Activated gamma-delta T cell (primary cell): ENCODE measurements around the gene ZNF625.
"Not testable (repeated sequence)": the region's sequence is repeated elsewhere in the genome, so short reads cannot be mapped to it uniquely, and the experiment has no call there.

ENCODE experiments used
- DNase-seq: peaks from one replicate; lab custom pipeline; 2025; lab: John Stamatoyannopoulos, UW

The ZNF625 gene

DNA sequence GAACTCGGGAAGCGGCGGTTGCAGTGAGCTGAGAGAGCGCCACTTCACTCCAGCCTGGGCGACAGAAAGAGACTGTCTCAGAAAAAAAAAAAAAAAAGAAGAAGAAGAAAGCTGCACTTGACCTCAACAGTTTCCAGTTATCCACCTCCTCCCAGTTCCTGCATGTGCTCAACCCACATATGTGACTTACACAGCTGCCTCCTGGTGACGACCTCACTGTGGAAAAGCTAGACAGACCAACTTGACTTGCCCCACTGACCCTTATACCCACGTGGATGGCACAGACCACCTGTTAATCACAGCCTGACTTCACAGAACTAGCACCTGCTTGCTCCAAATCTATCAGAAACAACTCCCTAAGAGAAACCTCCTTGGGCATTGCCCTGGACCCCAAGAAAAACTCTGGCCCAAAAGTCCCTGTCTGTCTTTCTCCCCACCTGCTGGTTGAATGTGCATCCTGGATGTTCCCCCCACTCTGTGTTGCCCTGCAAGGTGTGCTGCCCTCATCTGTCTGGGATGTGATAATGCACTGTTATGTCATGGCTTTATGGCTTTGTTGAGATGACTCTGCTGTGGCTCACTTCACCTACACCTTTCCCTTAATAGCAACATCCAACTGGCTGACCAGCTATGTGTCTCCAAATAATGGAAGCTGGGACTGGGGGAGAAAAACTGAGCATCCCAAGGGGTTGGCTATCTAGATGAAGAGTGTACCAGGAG is 19.2 kb downstream of the ZNF625 start:
- DNase-seq: no peak

DNA sequence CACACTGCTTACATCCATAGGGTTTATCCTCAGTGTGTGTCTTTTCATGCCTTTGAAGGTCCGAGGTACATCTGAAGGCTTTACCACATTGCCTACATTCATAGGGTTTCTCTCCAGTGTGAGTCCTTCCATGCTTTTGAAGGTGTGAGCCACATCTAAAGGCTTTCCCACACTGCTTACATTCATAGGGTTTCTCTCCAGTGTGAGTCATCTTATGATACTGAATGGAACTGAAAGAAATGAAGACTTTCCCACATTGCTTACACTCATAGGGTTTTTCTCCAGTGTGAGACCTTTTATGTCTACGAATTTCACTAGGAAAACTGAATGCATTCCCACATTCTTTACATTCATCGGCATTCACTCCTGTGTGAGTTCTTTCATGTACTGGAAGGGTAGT is 23.5 kb downstream of the ZNF625 start:
- DNase-seq: no peak

DNA sequence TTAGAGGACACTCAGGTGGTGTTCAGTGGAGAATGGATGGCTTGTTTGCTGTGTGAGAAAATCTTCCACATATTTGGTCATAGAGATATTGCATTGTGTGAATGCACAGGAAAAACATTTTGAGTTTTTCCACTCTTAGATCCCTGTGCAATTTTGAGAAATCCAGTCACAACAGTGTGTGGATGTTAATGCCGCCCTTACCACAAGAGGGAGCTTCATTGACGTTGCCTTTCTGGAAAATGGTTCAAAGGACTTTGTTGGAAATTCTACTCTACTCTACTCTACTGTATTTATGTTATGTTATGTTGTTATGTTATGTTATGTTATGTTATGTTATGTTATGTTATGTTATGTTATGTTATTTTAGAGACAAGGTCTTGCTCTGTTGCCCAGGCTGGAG is 29.8 kb downstream of the ZNF625 start:
- DNase-seq: no peak

- DNase-seq: no peak
Measured at GRCh38 chr19:12117201-12117970, 39.1 kb downstream of the ZNF625 start.

DNA sequence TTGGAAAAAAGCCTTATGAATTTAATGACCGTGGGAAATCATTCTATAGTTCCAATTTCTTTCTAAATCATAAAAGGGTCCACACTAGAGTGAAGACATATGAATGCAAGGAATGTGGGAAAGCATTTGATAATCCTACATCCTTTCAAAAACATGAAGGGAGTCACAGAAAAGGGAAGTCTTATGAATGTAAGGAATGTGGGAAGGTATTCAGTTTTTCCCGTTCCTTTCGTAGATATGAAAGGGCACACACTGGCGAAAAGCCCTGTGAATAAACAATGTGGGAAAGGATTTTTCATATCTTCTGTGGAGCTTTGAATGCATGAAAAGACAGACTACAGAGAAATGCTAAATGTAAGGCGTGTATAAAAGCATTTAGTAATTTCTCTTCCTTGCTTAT is 43.4 kb downstream of the ZNF625 start:
- no peak for DNase-seq

DNA sequence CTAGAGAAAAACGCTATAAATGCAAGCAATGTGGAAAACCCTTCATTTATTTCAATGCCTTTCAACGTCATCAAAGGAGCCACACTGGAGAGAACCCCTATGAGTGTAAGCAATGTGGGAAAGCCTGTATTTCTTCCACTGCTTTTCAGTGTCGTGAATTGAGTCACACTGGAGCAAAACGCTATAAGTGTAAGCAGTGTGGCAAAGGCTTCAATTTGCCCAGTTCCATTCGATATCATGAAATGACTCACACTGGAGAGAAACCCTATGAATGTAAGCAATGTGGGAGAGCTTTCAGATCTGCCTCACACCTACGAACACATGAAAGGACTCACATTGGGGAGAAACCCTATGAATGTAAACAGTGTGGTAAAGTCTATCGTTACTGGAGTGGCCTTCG is 43.8 kb downstream of the ZNF625 start:
- no peak for DNase-seq

DNA sequence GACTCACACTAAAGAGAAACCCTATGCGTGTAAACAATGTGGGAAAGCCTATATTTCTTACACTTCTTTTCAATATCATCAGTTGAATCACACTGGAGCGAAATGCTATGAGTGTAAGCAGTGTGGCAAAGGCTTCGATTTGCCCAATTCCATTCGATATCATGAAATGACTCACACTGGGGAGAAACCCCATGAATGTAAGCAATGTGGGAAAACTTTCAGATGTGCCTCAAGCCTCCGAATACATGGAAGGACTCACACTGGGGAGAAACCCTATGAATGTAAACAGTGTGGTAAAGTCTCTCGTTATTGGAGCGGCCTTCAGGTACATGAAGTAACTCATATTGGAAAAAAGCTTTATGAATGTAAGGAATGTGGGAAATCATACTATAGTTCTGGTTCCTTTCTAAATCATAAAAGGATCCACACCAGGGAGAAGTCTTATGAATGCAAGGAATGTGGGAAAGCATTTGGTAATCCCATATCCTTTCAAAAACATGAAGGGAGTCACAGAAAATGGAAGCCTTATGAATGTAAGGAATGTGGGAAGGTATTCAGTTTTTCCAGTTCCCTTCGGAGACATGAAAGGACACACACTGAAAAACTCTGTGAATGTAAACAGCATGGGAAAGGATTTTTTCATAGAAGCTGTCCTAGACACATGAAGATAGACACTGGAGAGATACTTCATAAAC is 44.4 kb downstream of the ZNF625 start:
- DNase-seq: no peak

DNA sequence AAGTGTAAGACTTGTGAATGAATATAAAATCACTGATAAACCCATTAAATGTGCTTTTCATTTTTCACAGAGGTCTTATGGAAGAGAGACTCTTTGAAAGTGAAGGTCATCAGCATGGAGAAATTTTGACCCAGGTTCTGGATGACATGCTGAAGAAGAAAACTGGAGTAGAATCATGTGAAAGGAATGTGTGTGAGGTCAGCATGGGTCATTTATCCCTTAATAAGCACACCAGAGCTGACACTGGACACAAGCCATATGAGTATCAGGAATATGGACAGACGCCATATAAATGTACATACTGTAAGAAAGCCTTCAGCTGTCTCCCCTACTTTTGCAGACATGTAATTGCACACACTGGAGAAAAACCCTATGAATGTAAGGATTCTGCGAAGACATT is 45.4 kb downstream of the ZNF625 start:
- DNase-seq: no peak

DNA sequence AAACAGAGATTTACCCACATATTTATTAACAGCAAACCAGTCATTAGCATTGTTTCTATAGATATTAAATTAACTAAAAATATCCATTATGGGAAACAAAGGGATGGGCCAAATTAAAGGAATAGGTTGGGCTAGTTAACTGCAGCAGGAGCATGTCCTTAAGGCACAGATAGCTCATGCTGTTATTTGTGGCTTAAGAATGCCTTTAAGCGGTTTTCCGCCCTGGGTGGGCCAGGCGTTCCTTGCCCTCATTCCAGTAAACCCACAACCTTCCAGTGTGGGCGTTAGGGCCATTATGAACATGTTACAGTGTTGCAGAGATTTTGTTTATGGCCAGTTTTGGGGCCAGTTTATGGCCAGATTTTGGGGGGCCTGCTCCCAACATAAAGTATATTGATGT is 52.6 kb downstream of the ZNF625 start:
- DNase-seq: not testable (repeated sequence)

GRCh38 chr19:12098040-12098439 is 58.5 kb downstream of the ZNF625 start:
- no peak for DNase-seq

- no peak for DNase-seq
Measured at GRCh38 chr19:12095111-12095790, 61.3 kb downstream of the ZNF625 start.
